Measurements from ENCODE around the gene NBPF8.
"Not testable (repeated sequence)": the region's sequence is repeated elsewhere in the genome, so short reads cannot be mapped to it uniquely, and the experiment has no call there.

NBPF8 gene

GRCh38 chr1:120433831-120434230 is 19.0 kb downstream of the NBPF8 start:
- not testable (repeated sequence) for H3K9me3 ChIP-seq (ENCODE audit: control insufficient read depth, insufficient read depth, low read depth, low read length); H3K4me3 ChIP-seq (ENCODE audit: low read depth, low read length); H3K36me3 ChIP-seq (ENCODE audit: control insufficient read depth, insufficient read depth, low read length); H3K27ac ChIP-seq (ENCODE audit: low read depth, low read length); H3K9ac ChIP-seq (ENCODE audit: low read length); H3K4me1 ChIP-seq (ENCODE audit: control insufficient read depth, insufficient read depth, low read length); H3K27me3 ChIP-seq (ENCODE audit: control insufficient read depth, insufficient read depth, low read length)

GRCh38 chr1:120449124-120449523 is 34.3 kb downstream of the NBPF8 start:
- not testable (repeated sequence) for H3K4me1 ChIP-seq (ENCODE audit: control insufficient read depth, insufficient read depth, low read length); H3K9me3 ChIP-seq (ENCODE audit: control insufficient read depth, insufficient read depth, low read depth, low read length); H3K27me3 ChIP-seq (ENCODE audit: control insufficient read depth, insufficient read depth, low read length); H3K36me3 ChIP-seq (ENCODE audit: control insufficient read depth, insufficient read depth, low read length); H3K9ac ChIP-seq (ENCODE audit: low read length); H3K27ac ChIP-seq (ENCODE audit: low read depth, low read length); H3K4me3 ChIP-seq (ENCODE audit: low read depth, low read length)

All from HUES6 (cell line).